ENCODE measurements around the gene ERBB4.

ERBB4 gene

GRCh38 chr2:212288308-212288707, 250.3 kb downstream of the ERBB4 start:
- DNase-seq (ENCODE audit: low read depth) = no peak
- no peak for TF ChIP-seq CTCF (conservative IDR thresholded peaks at IDR 0.05; ENCODE audit: low read depth, low read length)
- no peak overlapping the region for H3K4me3 ChIP-seq (ENCODE audit: low read depth, low read length)

GRCh38 chr2:212284166-212284565, 254.4 kb downstream of the ERBB4 start:
- H3K4me3 ChIP-seq (ENCODE audit: low read depth, low read length) = no peak overlapping the region
- TF ChIP-seq CTCF (conservative IDR thresholded peaks at IDR 0.05; ENCODE audit: low read depth, low read length) = no peak
- no peak for DNase-seq (ENCODE audit: low read depth)

- no peak for DNase-seq (ENCODE audit: low read depth)
- no peak for TF ChIP-seq CTCF (conservative IDR thresholded peaks at IDR 0.05; ENCODE audit: low read depth, low read length)
- no peak overlapping the region for H3K4me3 ChIP-seq (ENCODE audit: low read depth, low read length)
These were observed 255.8 kb downstream of the ERBB4 start for GRCh38 chr2:212282671-212283261.

GRCh38 chr2:212276813-212277212, 261.8 kb downstream of the ERBB4 start:
- DNase-seq (ENCODE audit: low read depth) = no peak
- H3K4me3 ChIP-seq (ENCODE audit: low read depth, low read length) = no peak overlapping the region
- no peak for TF ChIP-seq CTCF (conservative IDR thresholded peaks at IDR 0.05; ENCODE audit: low read depth, low read length)

GRCh38 chr2:212274215-212274614, 264.4 kb downstream of the ERBB4 start:
- no peak for DNase-seq (ENCODE audit: low read depth)
- TF ChIP-seq CTCF (conservative IDR thresholded peaks at IDR 0.05; ENCODE audit: low read depth, low read length) = no peak
- no peak overlapping the region for H3K4me3 ChIP-seq (ENCODE audit: low read depth, low read length)

- TF ChIP-seq CTCF (conservative IDR thresholded peaks at IDR 0.05; ENCODE audit: low read depth, low read length) = no peak
- no peak for DNase-seq (ENCODE audit: low read depth)
- no peak overlapping the region for H3K4me3 ChIP-seq (ENCODE audit: low read depth, low read length)
These were observed 267.0 kb downstream of the ERBB4 start for GRCh38 chr2:212271583-212271982.

- H3K4me3 ChIP-seq (ENCODE audit: low read depth, low read length) = no peak overlapping the region
- no peak for DNase-seq (ENCODE audit: low read depth)
- no peak for TF ChIP-seq CTCF (conservative IDR thresholded peaks at IDR 0.05; ENCODE audit: low read depth, low read length)
These were observed 269.6 kb downstream of the ERBB4 start for GRCh38 chr2:212269005-212269404.

Measured in choroid plexus epithelial cell (primary cell).